Pancreas (tissue), 10 donors: Measurements from ENCODE around the gene ARL9. TPM values are rescaled to one million over a fixed set of nuclear protein-coding genes. Genes with fewer than 3 reads are reported as not detected.

Experiments
- ATAC-seq, 4 donors: fragments of 200-7000 bp; cut with Tn5 transposase; one replicate each; pipeline versions ENCODE4 v1.8.0 to v1.9.1; 2020; ENCODE audit warnings: mild to moderate bottlenecking in 4 of 4, moderate library complexity in 4 of 4
- DNase-seq, 6 donors: peaks; one replicate each; pipeline ENCODE4 v3.0.0-alpha.2; 2020
- FAIRE-seq: peaks from 2 replicates; lab custom pipeline; 2012; peaks lifted over from hg19 to GRCh38; lab: Jason Lieb, UNC
- H3K27ac ChIP-seq, 4 donors: fragments of 200-600 bp; sonication (generic); 1 replicate in 3 of 4; 2 replicates in 1 of 4; pipeline versions ENCODE4 v1.5.0 to v1.8.0; 2020
- H3K27me3 ChIP-seq, 4 donors: fragments of 200-600 bp; one replicate each; pipeline ENCODE4 v1.8.0; 2021
- H3K36me3 ChIP-seq, 3 donors: fragments of 200-600 bp; sonication (generic) in 1 of 3; one replicate each; pipeline versions ENCODE4 v1.5.0 to v1.8.0; 2020 to 2021
- H3K4me1 ChIP-seq, 3 donors: fragments of 200-600 bp; one replicate each; pipeline ENCODE4 v1.8.0; 2021
- H3K4me3 ChIP-seq, 4 donors: fragments of 200-600 bp; sonication (generic) in 2 of 4; one replicate each; pipeline versions ENCODE4 v1.5.0 to v1.8.0; 2020 to 2021
- H3K9me3 ChIP-seq, 4 donors: fragments of 200-600 bp; one replicate each; pipeline ENCODE4 v1.8.0; 2021
- CTCF ChIP-seq, 4 donors: fragments of 200-600 bp; sonication (generic) in 3 of 4; IDR thresholded peaks; one replicate each; pipeline versions ENCODE4 v1.5.0 to v1.8.0; 2021; ENCODE audit warnings: antibody characterized with exemption in 4 of 4
- WGBS, 2 donors: extraction: QIAGEN DNeasy Blood & Tissue Kit; methylation state at CpG; one replicate each; pipeline ENCODE4 v1.1.7; 2013; 5-methylcytosine and 5-hydroxymethylcytosine counted together
- intact Hi-C, 3 donors: fragments of 100-400 bp; cut with DNase I; formaldehyde crosslinking; loops; one replicate each; pipeline versions ENCODE4 v1.11.1 to v1.14.2; 2022
- polyA plus RNA-seq, 2 donors: library from polyadenylated mRNA; stranded (reverse); fragments of 200-250 nt; gene quantifications; one replicate each; pipeline ENCODE4 v1.2.3, GENCODE V29; 2013
- total RNA-seq, 6 donors: library from RNA; stranded (reverse); fragmentation: NEBNext Ultra II Directional in 4 of 6; extraction: Animal tissue kit (Norgen Biotek cat#: 25700) in 4 of 6; gene quantifications; one replicate each; pipeline versions ENCODE4 v1.2.1 to v1.2.4, GENCODE V29; 2021 to 2023
- donor health status: healthy with polysubstance abuse.
- donor health status: DM: no; HTN: no; CAD: no; lungs with moderate emphysema.
- donor health status: DM: no; HTN: no; CAD: no.
- donor health status: control.
- donor health status: control.
- donor health status: Bipolar disorder and iron deficiency.
- donor health status: DM: yes; HTN: yes; CAD: no.
- donor health status: DM: no; HTN: no; CAD: no.
- donor health status: DM: no; HTN: no; CAD: no.
- donor health status: DM: yes; HTN: yes; CAD: no.

ARL9 gene
- total and polyA plus RNA-seq, 8 donors, result 0.08 to 0.31 (median 0.24) TPM; not detected in 3

- intact Hi-C loops, result no loop called here
- Histone ChIP-seq H3K4me1 (peaks cover 8 to 27% (median 21%) of the 10 kb centered on the region in 3 donors), H3K9me3 (no peaks in the 10 kb centered on the region), H3K4me3 (peak overlapping the region in 1 of 4 donors; percentile 93), H3K36me3 (peaks cover 0 to 37% (median 13%) of the 10 kb centered on the region in 3 donors), H3K27me3 (no peaks in the 10 kb centered on the region), H3K27ac (no peak overlapping the region)
- FAIRE-seq, result no peak
- no peak for TF ChIP-seq CTCF (IDR thresholded peaks at IDR 0.05)
- no peak for ATAC-seq
- 64 to 67% methylated on average over 6 of the region's 6 CpGs for WGBS, 2 donors
- no peak for DNase-seq
Measured at GRCh38 chr4:56469489-56470210, 35.9 kb upstream of the ARL9 start.

- ATAC-seq (no peak), DNase-seq (no peak), FAIRE-seq (no peak)
- intact Hi-C loops, result no loop called here
- Histone ChIP-seq H3K27me3 (no peaks in the 10 kb centered on the region), H3K27ac (no peak overlapping the region), H3K4me3 (no peak overlapping the region), H3K36me3 (peaks cover 0 to 82% (median 43%) of the 10 kb centered on the region in 3 donors), H3K4me1 (no peaks in the 10 kb centered on the region), H3K9me3 (no peaks in the 10 kb centered on the region)
- WGBS, 2 donors, result 90 to 92% methylated on average over 2 of the region's 2 CpGs
- TF ChIP-seq CTCF (IDR thresholded peaks at IDR 0.05), result no peak
Measured at GRCh38 chr4:56475917-56476316, 29.7 kb upstream of the ARL9 start.

GRCh38 chr4:56477192-56477702, 28.3 kb upstream of the ARL9 start:
- H3K27ac ChIP-seq, result no peak overlapping the region
- H3K27me3 ChIP-seq, result no peaks in the 10 kb centered on the region
- ATAC-seq (no peak), DNase-seq (no peak), FAIRE-seq (no peak)
- peaks cover 0 to 75% (median 38%) of the 10 kb centered on the region in 3 donors for H3K36me3 ChIP-seq
- 93 to 95% methylated on average over 5 of the region's 5 CpGs for WGBS, 2 donors
- intact Hi-C loops, result no loop called here
- no peak overlapping the region for H3K4me3 ChIP-seq
- H3K9me3 ChIP-seq, result no peaks in the 10 kb centered on the region
- H3K4me1 ChIP-seq, result no peaks in the 10 kb centered on the region
- TF ChIP-seq CTCF (IDR thresholded peaks at IDR 0.05), result no peak

- no peak for DNase-seq
- no peak for ATAC-seq
- Histone ChIP-seq H3K9me3 (no peaks in the 10 kb centered on the region), H3K4me3 (no peak overlapping the region), H3K4me1 (no peaks in the 10 kb centered on the region), H3K27ac (no peak overlapping the region), H3K36me3 (peaks cover 0 to 71% (median 39%) of the 10 kb centered on the region in 3 donors), H3K27me3 (no peaks in the 10 kb centered on the region)
- TF ChIP-seq CTCF (IDR thresholded peaks at IDR 0.05), result no peak
- WGBS, 2 donors, result 87 to 89% methylated on average over 3 of the region's 3 CpGs
- no peak for FAIRE-seq
- intact Hi-C loops, result no loop called here
Measured at GRCh38 chr4:56480691-56481090, 24.9 kb upstream of the ARL9 start.

DNA sequence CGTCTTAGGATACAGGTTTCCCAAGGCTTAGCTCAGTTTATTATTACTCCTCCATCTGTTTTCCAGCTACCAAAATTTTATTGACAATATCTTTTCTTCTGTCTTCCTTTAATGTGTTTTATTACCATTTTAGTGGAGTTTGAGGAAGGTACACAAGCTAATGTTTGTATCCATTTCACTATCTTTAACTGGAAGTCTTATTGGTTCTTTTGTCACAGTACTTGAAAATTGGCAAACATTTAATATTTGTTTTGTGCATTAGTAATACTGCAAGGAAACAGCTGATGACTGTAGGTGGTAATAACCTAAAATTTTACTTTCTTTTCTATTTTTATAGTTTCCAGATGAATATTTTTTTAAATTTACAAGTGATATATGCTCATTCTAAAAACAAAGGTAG, 9.3 kb upstream of the ARL9 start:
- WGBS, 2 donors, result 96% methylated on average over 1 of the region's 1 CpG

More for the DNA sequence above, 9.3 kb upstream of the ARL9 start:
- H3K4me3 ChIP-seq, result no peak overlapping the region
- TF ChIP-seq CTCF (IDR thresholded peaks at IDR 0.05), result no peak
- FAIRE-seq (no peak), ATAC-seq (no peak), DNase-seq (no peak)
- no peaks in the 10 kb centered on the region for H3K27me3 ChIP-seq
- no peaks in the 10 kb centered on the region for H3K4me1 ChIP-seq
- intact Hi-C loops, result no loop called here
- H3K27ac ChIP-seq, result no peak overlapping the region
- peaks cover 0 to 42% (median 7%) of the 10 kb centered on the region in 3 donors for H3K36me3 ChIP-seq
- no peaks in the 10 kb centered on the region for H3K9me3 ChIP-seq
